ENCODE results near the gene NACC2. TPM values are rescaled to one million over a fixed set of nuclear protein-coding genes. Genes with fewer than 3 reads are reported as not detected.

The NACC2 gene
- total and polyA plus RNA-seq, 2 donors (not counting 3 experiments of a cell fraction or from before 2014, with no cell fraction given) = 15.8 to 27.1 TPM

DNA sequence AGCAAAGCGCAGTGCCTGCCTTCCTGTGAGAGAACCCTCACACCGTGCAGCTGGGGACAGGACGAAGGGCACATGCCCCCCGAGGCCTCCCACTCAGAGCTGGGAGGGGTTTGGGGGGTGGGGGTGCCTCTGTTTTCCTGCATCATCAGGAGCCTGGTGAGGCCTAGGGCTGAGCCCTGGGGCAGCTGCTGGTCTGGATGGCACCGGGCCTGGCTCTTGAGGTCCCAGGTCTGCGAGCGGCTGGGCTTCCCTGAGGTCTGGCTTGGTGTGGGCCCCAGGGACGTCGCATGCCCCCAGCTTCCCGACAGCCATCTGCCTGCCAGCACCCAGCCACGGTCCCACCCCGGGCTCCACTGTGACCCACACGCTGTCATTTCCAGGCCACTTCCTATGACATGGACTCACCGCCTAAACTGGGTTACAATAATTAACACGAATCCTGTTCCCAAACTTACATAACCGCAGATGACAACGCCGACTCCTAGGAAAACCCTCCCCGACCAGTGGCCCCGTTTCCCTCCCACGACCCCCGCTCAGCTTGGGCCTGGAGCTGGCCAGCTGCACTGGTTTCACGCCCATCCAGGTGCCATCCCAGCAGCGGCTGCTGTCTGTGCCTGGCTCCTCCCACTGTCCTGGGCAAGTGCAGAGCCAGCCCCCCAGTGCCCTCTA, 8.7 kb downstream of the NACC2 start:
- intact Hi-C loops (cut with micrococcal nuclease) = loop anchor here (5.0 kb wide), 1 partner anchor 141 kb away; no protein-coding TSS in a partner anchor
- Histone ChIP-seq H2AFZ (ENCODE audit: low read depth, low read length) (no peak overlapping the region), H3K36me3 (ENCODE audit: control insufficient read depth in 2 of 2, extremely low read depth in 1 of 2, insufficient read depth in 2 of 2, low read length in 2 of 2) (peaks cover 0 to 4% of the 10 kb centered on the region in 2 experiments), H3K9me1 (replicated peaks; ENCODE audit: control insufficient read depth, extremely low read depth, insufficient read depth, low read length) (no peaks in the 10 kb centered on the region), H3K9me3 (replicated peaks; ENCODE audit: control insufficient read depth, insufficient read depth, low read length) (no peaks in the 10 kb centered on the region), H3K4me1 (ENCODE audit: control insufficient read depth, extremely low read depth, insufficient read depth, low read length) (peaks cover 9% of the 10 kb centered on the region), H4K20me1 (replicated peaks; ENCODE audit: control insufficient read depth, extremely low read depth, insufficient read depth, low read length) (no peaks in the 10 kb centered on the region), H3K27ac (ENCODE audit: insufficient read depth, low read depth, low read length) (no peak overlapping the region), H3K4me2 (ENCODE audit: insufficient read depth, low read length) (no peak overlapping the region), H3K27me3 (ENCODE audit: control insufficient read depth in 2 of 2, insufficient read depth in 2 of 2, low read length in 2 of 2) (no peaks in the 10 kb centered on the region), H3K79me2 (ENCODE audit: control insufficient read depth, insufficient read depth, low read length) (peaks cover 92% of the 10 kb centered on the region), H3K9ac (replicated peaks; ENCODE audit: extremely low read depth, insufficient read depth, low read length) (no peak overlapping the region), H3K4me3 (replicated peaks in 1 of 3; ENCODE audit: insufficient read depth in 1 of 3, low read depth in 1 of 3, low read length in 3 of 3) (no peak overlapping the region)
- CTCF ChIA-PET = interaction anchor here (0.5 to 1.3 kb wide), 4 partner anchors 9 to 119 kb away, joined by 3 to 5 read pairs (median 4); partner anchors contain the start of gene NACC2
- BruUV-seq (replicated peaks) = no TSS peak
- no peak for FAIRE-seq
- POLR2A ChIA-PET = no interaction called here
- TF ChIP-seq GATA2 (IDR thresholded peaks at IDR 0.05; ENCODE audit: insufficient read depth, insufficient read length, low read depth, low read length) = no peak
- dilution Hi-C loops (cut with MboI; ENCODE audit: extremely low pct_ligation_motif_present, low sequenced_read_pairs) = no loop called here
- DNase-seq (ENCODE audit: low read depth, low spot score) = no peak

- no peak overlapping the region for H2AFZ ChIP-seq (ENCODE audit: low read depth, low read length)
- BruUV-seq (replicated peaks) = no TSS peak
- CTCF ChIA-PET = interaction anchor here (1.3 kb wide), 3 partner anchors 10 to 118 kb away, joined by 3 to 5 read pairs (median 4); partner anchors contain the start of gene NACC2
Observed at GRCh38 chr9:136085815-136086212, 9.3 kb downstream of the NACC2 start.

More at GRCh38 chr9:136085815-136086212, 9.3 kb downstream of the NACC2 start:
- peaks cover 0 to 4% of the 10 kb centered on the region in 2 experiments for H3K36me3 ChIP-seq (ENCODE audit: control insufficient read depth in 2 of 2, extremely low read depth in 1 of 2, insufficient read depth in 2 of 2, low read length in 2 of 2)
- H3K9me1 ChIP-seq (replicated peaks; ENCODE audit: control insufficient read depth, extremely low read depth, insufficient read depth, low read length) = no peaks in the 10 kb centered on the region
- H3K4me3 ChIP-seq (replicated peaks in 1 of 3; ENCODE audit: insufficient read depth in 1 of 3, low read depth in 1 of 3, low read length in 3 of 3) = no peak overlapping the region
- H4K20me1 ChIP-seq (replicated peaks; ENCODE audit: control insufficient read depth, extremely low read depth, insufficient read depth, low read length) = no peaks in the 10 kb centered on the region
- H3K9ac ChIP-seq (replicated peaks; ENCODE audit: extremely low read depth, insufficient read depth, low read length) = no peak overlapping the region
- dilution Hi-C loops (cut with MboI; ENCODE audit: extremely low pct_ligation_motif_present, low sequenced_read_pairs) = no loop called here
- FAIRE-seq (no peak), DNase-seq (ENCODE audit: low read depth, low spot score) (no peak)
- intact Hi-C loops (cut with micrococcal nuclease) = loop anchor here (5.0 kb wide), 1 partner anchor 141 kb away; no protein-coding TSS in a partner anchor
- no peaks in the 10 kb centered on the region for H3K27me3 ChIP-seq (ENCODE audit: control insufficient read depth in 2 of 2, insufficient read depth in 2 of 2, low read length in 2 of 2)
- TF ChIP-seq POLR2A (IDR thresholded peaks at IDR 0.05; ENCODE audit: low read depth, low read length) (no peak), FOS (IDR thresholded peaks at IDR 0.05; ENCODE audit: borderline replicate concordance, insufficient read depth, low read length) (no peak), EZH2 (IDR thresholded peaks at IDR 0.05; ENCODE audit: borderline replicate concordance, low read depth, low read length, severe bottlenecking) (no peak), MYC (IDR thresholded peaks at IDR 0.05; ENCODE audit: low read depth, low read length) (no peak), GATA2 (IDR thresholded peaks at IDR 0.05; ENCODE audit: insufficient read depth, insufficient read length, low read depth, low read length) (no peak), JUN (IDR thresholded peaks at IDR 0.05; ENCODE audit: borderline replicate concordance, insufficient read depth, insufficient read length, low read depth) (no peak), POLR2AphosphoS5 (IDR thresholded peaks at IDR 0.05; ENCODE audit: insufficient read depth, low read depth, low read length) (no peak)
- TF ChIP-seq, protein P1, sequence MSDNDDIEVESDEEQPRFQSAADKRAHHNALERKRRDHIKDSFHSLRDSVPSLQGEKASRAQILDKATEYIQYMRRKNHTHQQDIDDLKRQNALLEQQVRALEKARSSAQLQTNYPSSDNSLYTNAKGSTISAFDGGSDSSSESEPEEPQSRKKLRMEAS (IDR thresholded peaks at IDR 0.05; ENCODE audit: insufficient read depth, insufficient read length) = no peak
- TF ChIP-seq, protein P2, sequence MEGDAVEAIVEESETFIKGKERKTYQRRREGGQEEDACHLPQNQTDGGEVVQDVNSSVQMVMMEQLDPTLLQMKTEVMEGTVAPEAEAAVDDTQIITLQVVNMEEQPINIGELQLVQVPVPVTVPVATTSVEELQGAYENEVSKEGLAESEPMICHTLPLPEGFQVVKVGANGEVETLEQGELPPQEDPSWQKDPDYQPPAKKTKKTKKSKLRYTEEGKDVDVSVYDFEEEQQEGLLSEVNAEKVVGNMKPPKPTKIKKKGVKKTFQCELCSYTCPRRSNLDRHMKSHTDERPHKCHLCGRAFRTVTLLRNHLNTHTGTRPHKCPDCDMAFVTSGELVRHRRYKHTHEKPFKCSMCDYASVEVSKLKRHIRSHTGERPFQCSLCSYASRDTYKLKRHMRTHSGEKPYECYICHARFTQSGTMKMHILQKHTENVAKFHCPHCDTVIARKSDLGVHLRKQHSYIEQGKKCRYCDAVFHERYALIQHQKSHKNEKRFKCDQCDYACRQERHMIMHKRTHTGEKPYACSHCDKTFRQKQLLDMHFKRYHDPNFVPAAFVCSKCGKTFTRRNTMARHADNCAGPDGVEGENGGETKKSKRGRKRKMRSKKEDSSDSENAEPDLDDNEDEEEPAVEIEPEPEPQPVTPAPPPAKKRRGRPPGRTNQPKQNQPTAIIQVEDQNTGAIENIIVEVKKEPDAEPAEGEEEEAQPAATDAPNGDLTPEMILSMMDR (IDR thresholded peaks at IDR 0.05; ENCODE audit: extremely low read depth in 1 of 2, insufficient read depth in 1 of 2, low read depth in 1 of 2, low read length in 2 of 2) = no peak
- H3K79me2 ChIP-seq (ENCODE audit: control insufficient read depth, insufficient read depth, low read length) = peaks cover 92% of the 10 kb centered on the region
- POLR2A ChIA-PET = no interaction called here
- H3K9me3 ChIP-seq (replicated peaks; ENCODE audit: control insufficient read depth, insufficient read depth, low read length) = no peaks in the 10 kb centered on the region
- no peak overlapping the region for H3K27ac ChIP-seq (ENCODE audit: insufficient read depth, low read depth, low read length)
- no peak overlapping the region for H3K4me2 ChIP-seq (ENCODE audit: insufficient read depth, low read length)
- H3K4me1 ChIP-seq (ENCODE audit: control insufficient read depth, extremely low read depth, insufficient read depth, low read length) = peaks cover 9% of the 10 kb centered on the region
